Stomach smooth muscle (tissue), 2 donors: Measurements from ENCODE around the gene GGN.
A peak's percentile ranks its signal among the peaks of the same experiment; 100 is the strongest.

ENCODE experiments used
- H3K27ac ChIP-seq: one replicate; pipeline ENCODE4 v1.7.0; 2013; ENCODE audit warnings: mild to moderate bottlenecking, low read length, inconsistent platforms
- H3K27me3 ChIP-seq, 2 donors: one replicate each; pipeline ENCODE4 v1.7.0; 2013; ENCODE audit warnings: low read length in 2 of 2; ENCODE audit not compliant: insufficient read depth in 2 of 2, control insufficient read depth in 1 of 2
- H3K36me3 ChIP-seq, 2 donors: one replicate each; pipeline ENCODE4 v1.7.0; 2013; ENCODE audit warnings: low read length in 2 of 2; ENCODE audit not compliant: control insufficient read depth in 2 of 2, insufficient read depth in 2 of 2
- H3K4me1 ChIP-seq: one replicate; pipeline ENCODE4 v1.7.0; 2013; ENCODE audit warnings: low read length; ENCODE audit not compliant: control insufficient read depth, insufficient read depth
- H3K4me3 ChIP-seq, 2 donors: one replicate each; pipeline ENCODE4 v1.7.0; 2013; ENCODE audit warnings: low read length in 2 of 2
- H3K9ac ChIP-seq, 2 donors: one replicate each; pipeline ENCODE4 v1.7.0; 2013; ENCODE audit warnings: low read length in 2 of 2, mild to moderate bottlenecking in 1 of 2
- H3K9me3 ChIP-seq, 2 donors: one replicate each; pipeline ENCODE4 v1.7.0; 2013; ENCODE audit warnings: low read length in 2 of 2; ENCODE audit not compliant: control insufficient read depth in 2 of 2
- donor health status: healthy.
- donor health status: Pancreatic carcinoma.

GGN gene

DNA sequence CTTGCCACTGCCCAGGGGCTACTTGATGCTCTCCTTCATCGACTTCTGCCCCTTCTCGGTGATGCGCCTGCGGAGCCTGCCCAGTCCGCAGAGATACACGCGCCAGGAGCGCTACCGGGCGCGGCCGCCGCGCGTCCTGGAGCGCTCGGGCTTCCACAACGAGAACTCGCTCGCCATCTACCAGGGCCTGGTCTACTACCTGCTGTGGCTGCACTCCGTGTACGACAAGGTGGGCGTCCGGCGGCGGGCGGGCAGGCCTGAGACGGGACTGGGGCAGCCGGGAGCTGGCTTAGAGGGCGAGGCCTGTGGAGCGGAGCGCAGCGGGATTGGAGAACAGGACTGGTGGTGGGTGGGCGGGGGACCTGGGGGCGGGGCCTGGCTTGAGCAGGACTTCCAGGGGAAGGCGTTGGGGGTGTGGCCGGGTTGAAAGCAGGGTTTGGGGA lies 26.2 kb downstream of the GGN start:
- Histone ChIP-seq H3K4me1 (peaks cover 14% of the 10 kb centered on the region), H3K9me3 (no peaks in the 10 kb centered on the region), H3K27ac (no peak overlapping the region), H3K4me3 (peak overlapping the region; percentile 59 to 75), H3K9ac (peak overlapping the region in 1 of 2 donors; percentile 22), H3K36me3 (no peaks in the 10 kb centered on the region), H3K27me3 (peaks cover 24 to 28% of the 10 kb centered on the region in 2 donors)

DNA sequence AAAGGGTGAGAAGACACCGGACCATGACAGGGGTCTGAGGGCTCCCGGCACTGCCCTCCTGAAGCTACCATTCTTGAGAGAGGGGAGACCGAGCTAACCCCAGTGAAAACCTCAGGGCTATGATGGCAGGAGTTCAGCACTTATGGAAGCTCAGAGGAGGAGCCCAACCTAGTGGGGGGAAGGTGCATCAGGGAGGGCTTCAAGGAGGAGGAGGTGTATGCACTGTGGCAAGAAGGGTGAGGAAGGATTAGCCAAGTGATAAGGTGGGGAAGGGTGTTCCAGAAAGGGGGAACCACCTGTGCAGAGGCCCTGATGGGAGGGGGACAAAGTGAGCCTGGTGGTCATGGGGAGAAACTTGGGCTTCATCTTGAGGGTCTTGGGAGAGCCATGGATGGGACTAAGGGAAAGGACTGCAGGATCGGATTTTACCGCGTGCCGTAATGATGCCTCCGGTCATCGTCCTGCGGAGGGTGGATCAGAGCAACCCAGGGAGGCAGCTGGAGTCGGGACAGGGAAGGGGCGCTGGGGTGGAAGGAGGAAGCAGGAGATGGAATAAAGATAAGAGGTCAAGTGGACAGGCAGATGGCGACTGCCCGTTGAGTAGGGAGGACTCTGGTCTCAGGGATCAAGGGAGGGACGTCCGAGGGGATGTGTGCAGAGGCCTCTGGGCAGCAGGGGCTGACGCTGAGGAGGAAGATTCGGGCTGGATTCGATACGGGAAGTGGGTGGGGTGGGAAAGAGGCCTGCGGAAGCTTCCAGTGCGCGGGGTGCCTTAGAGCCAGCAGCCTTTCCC lies 26.8 kb downstream of the GGN start:
- peaks cover 29 to 34% of the 10 kb centered on the region in 2 donors for H3K27me3 ChIP-seq
- H3K27ac ChIP-seq: no peak overlapping the region
- H3K36me3 ChIP-seq: no peaks in the 10 kb centered on the region
- H3K9me3 ChIP-seq: no peaks in the 10 kb centered on the region
- peaks cover 14% of the 10 kb centered on the region for H3K4me1 ChIP-seq
- H3K9ac ChIP-seq: peak overlapping the region in 1 of 2 donors; percentile 22
- H3K4me3 ChIP-seq: peak overlapping the region; percentile 52 to 75

DNA sequence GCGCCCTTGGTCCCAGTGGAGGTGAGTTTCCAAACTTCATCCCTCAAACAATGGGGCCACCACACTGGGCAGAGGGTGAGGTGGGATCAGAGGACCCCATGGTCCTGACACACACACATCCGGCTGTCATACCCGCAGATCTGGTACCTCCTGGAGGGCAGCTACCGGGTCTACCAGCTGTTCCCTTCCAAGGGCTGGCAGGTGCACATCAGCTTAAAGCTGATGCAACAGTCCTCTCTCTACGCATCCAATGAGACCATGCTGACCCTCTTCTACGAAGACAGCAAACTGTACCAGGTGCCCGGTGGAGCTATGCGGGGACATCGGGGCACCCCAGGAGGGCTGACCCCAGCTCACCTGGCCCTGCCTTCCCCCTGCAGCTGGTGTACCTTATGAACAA lies 27.5 kb downstream of the GGN start:
- Histone ChIP-seq H3K4me3 (no peak overlapping the region), H3K9me3 (no peaks in the 10 kb centered on the region), H3K4me1 (peaks cover 14% of the 10 kb centered on the region), H3K9ac (no peak overlapping the region), H3K36me3 (no peaks in the 10 kb centered on the region), H3K27ac (no peak overlapping the region), H3K27me3 (peaks cover 29 to 35% of the 10 kb centered on the region in 2 donors)

DNA sequence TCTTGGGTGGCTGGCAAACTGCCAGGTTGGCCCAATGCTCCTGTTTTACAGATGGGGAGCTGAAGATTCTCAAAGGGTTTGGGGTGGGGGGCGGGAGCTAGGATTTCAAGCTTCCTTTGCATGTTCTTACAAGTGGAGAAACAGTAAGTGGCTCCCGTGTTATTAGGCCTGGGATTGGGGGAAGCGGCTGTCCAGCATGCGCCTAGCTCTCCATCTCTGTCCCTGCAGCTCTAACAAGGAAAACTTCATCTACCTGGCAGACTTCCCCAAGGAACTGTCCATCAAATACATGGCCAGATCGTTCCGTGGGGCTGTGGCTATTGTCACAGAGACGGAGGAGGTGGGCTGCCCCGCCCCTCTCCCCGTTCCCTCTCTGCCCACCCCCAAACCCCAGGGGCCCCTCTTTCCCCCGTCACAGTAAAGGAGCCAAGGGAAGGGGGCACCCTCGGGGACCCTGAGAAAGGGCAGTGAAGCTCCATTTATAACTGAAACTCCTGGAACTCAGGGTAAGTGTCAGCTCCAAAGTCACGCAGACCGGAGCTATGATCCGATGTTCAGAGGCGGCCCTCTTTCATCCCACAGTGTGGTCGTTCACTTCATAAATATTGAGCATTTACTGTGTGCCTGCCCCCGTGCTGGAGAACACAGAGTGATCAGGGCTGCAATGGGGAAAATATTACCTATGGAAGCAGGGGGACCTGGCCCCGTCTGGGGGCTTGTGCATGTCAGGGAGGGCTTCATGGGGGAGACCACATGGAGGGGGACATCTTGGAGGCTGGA lies 28.4 kb downstream of the GGN start:
- Histone ChIP-seq H3K4me1 (peaks cover 14% of the 10 kb centered on the region), H3K9me3 (no peaks in the 10 kb centered on the region), H3K4me3 (no peak overlapping the region), H3K27me3 (peaks cover 29 to 32% of the 10 kb centered on the region in 2 donors), H3K9ac (no peak overlapping the region), H3K27ac (no peak overlapping the region), H3K36me3 (no peaks in the 10 kb centered on the region)

DNA sequence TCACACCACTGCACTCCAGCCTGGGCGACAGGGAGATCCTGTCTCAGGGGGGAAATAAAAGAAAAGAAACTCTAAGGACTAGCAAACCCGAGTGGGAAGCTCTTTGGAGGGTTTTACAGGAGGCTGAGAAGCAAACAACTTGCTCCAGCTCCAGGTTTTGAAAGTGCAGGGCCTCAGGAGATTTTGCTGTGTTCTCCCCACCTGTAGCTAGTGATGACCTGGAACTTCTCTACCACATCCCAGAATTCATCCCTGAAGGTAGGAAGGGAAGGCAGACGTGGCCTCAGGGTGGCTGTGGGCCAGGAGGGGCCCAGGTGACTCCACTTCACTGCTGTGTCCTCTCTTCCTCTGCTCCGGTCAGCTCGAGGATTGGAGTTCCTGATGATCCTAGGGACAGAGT lies 29.8 kb downstream of the GGN start:
- Histone ChIP-seq H3K9me3 (no peaks in the 10 kb centered on the region), H3K27ac (no peak overlapping the region), H3K4me1 (peaks cover 14% of the 10 kb centered on the region), H3K36me3 (no peaks in the 10 kb centered on the region), H3K9ac (no peak overlapping the region), H3K4me3 (no peak overlapping the region), H3K27me3 (peaks cover 33 to 36% of the 10 kb centered on the region in 2 donors)

DNA sequence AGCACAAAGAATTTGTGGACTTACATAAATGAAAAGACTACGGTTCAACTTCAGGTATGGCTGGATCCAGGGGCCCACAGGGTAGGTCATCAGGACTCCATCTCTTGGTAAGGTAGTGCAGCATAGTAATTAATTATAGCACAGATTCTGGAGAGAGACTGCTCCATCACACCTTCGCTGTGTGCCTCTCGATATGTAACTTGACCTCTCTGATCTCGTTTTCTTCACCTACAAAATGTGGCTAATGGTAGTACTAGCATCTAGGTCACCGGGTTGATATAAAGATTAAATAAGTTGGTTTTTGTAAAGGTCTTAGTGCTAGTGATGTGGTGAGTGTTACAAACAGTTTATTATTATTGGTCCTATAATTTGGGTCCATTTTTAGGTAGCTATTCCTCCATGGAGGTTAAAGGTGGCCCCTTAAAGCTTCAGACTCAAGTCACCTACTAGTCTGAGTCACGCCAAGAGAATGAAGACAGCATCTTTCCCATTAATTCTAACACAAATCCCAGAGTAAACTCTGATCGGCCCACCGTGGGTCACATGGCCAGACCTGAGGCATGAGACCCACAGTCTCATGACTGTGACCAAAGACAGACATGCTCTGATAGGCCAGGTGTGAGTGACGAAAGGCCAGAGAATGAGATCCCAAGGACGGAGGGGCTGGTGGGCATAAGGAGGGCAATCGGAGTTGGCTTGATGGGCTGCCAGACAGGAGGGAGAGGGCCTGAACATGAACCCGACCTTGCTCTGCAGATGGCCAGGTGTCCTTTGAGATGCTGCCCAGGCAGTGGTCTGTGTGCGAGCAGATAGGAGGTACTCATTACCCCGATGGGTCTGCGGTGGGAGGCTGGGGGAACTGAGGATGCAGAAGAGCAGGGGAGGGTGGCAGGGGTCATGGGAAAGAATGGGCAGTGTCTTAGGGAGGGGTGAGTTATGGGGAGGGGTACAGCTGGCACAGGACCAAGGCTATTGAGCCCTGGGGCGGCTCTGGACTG lies 31.8 kb downstream of the GGN start:
- H3K27me3 ChIP-seq: peaks cover 30 to 34% of the 10 kb centered on the region in 2 donors
- no peak overlapping the region for H3K9ac ChIP-seq
- H3K27ac ChIP-seq: no peak overlapping the region
- no peaks in the 10 kb centered on the region for H3K36me3 ChIP-seq
- H3K9me3 ChIP-seq: no peaks in the 10 kb centered on the region
- H3K4me3 ChIP-seq: no peak overlapping the region
- H3K4me1 ChIP-seq: no peaks in the 10 kb centered on the region

DNA sequence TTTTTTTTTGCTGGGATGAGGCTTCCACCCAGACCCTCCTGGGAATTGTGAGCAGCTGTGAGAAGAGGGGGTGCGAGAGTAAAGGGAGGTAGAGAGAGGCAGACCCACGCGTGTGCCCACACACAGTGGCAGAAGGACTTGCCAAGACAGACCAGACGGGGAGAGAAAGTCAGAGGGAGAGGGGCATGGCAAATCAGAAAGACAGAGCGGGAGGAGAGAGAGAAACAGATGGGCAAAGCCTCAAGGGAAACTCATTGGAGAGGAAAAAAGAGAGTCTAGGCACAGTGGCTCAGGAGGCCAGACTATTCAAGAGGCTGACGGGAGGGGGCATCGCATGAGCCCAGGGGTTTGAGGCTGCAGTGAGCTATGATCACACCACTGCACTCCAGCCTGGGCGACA lies 35.2 kb downstream of the GGN start:
- no peak overlapping the region for H3K4me3 ChIP-seq
- H3K36me3 ChIP-seq: no peaks in the 10 kb centered on the region
- H3K4me1 ChIP-seq: no peaks in the 10 kb centered on the region
- no peak overlapping the region for H3K27ac ChIP-seq
- H3K9ac ChIP-seq: no peak overlapping the region
- peaks cover 17 to 20% of the 10 kb centered on the region in 2 donors for H3K27me3 ChIP-seq
- H3K9me3 ChIP-seq: no peaks in the 10 kb centered on the region

DNA sequence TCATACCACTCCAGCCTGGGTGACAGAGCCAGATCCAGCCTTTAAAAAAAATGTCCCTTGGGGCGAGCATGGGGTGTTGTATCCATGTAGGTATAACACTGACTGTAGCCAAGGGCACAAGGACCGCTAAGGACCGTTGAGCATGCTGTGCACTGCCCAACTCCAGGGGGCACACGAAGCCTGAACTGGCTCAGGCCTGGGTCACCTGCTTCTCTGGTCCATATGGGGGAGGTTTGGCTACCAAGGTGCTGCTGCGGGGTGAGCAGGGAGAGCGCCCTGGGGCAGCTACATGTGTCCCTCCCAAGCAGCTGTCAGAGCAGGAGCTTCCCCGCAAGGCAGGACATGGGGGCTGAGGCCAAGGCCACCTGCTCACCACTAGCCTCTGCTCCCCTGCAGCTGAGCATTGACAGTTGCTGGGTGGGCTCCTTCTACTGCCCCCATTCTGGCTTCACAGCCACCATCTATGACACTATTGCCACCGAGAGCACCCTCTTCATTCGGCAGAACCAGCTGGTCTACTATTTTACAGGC lies 35.9 kb downstream of the GGN start:
- no peaks in the 10 kb centered on the region for H3K9me3 ChIP-seq
- no peaks in the 10 kb centered on the region for H3K36me3 ChIP-seq
- H3K4me3 ChIP-seq: no peak overlapping the region
- H3K9ac ChIP-seq: no peak overlapping the region
- no peaks in the 10 kb centered on the region for H3K4me1 ChIP-seq
- H3K27ac ChIP-seq: no peak overlapping the region
- peaks cover 17 to 20% of the 10 kb centered on the region in 2 donors for H3K27me3 ChIP-seq

DNA sequence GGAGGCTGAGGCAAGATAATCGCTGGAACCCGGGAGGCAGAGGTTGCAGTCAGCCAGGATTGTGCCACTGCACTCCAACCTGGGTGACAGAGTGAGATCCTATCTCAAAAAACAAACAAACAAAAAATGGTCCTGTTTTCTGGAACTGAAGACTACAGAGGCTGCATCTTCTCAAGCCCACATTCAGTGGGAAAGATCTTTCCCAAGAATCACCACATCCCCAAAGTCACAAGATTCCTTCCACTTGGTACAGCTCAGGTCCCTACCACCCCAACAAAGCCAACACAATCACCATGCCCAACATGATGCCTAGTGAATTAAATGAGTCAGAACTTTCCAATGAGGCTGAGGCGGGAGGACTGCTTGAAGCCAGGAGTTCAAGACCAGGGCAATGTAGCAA lies 37.0 kb downstream of the GGN start:
- no peak overlapping the region for H3K9ac ChIP-seq
- no peaks in the 10 kb centered on the region for H3K36me3 ChIP-seq
- no peaks in the 10 kb centered on the region for H3K4me1 ChIP-seq
- H3K27ac ChIP-seq: no peak overlapping the region
- peaks cover 10 to 15% of the 10 kb centered on the region in 2 donors for H3K27me3 ChIP-seq
- H3K9me3 ChIP-seq: no peaks in the 10 kb centered on the region
- H3K4me3 ChIP-seq: no peak overlapping the region

DNA sequence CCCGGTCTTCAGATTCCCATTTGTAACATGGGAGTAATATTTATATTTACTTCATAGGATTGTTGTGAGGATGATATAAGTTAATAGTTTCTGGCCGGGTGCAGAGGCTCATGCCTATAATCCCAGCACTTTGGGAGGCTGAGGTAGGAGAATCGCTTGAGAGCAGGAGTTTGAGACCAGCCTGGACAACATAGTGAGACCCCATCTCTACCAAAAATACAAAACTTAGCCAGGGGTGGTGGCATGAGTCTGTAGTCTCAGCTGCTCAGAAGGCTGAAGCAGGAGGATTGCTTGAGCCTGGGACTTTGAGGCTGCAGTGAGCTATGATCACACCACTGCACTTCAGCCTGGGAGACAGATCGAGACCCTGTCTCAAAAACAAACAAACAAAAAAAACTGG lies 41.0 kb downstream of the GGN start:
- no peak overlapping the region for H3K4me3 ChIP-seq
- H3K4me1 ChIP-seq: no peaks in the 10 kb centered on the region

More for the DNA sequence above, 41.0 kb downstream of the GGN start:
- peaks cover 1 to 2% of the 10 kb centered on the region in 2 donors for H3K27me3 ChIP-seq
- H3K27ac ChIP-seq: no peak overlapping the region
- peaks cover 2 to 4% of the 10 kb centered on the region in 2 donors for H3K36me3 ChIP-seq
- H3K9me3 ChIP-seq: no peaks in the 10 kb centered on the region
- no peak overlapping the region for H3K9ac ChIP-seq
